22Rv1 (cell line): ENCODE data around the gene IGLON5.

ENCODE experiments used
- H3K27ac ChIP-seq: fragments of 450-650 bp; 2 replicates; pipeline ENCODE4 v1.5.1; 2017
- CTCF ChIP-seq: fragments of 450-650 bp; IDR thresholded peaks from 2 replicates; pipeline ENCODE4 v1.5.1; 2017; ENCODE audit warnings: mild to moderate bottlenecking
- ZFX ChIP-seq: fragments of 450-650 bp; IDR thresholded peaks from 2 replicates; pipeline ENCODE4 v1.6.1; 2017; ENCODE audit warnings: antibody characterized with exemption, borderline replicate concordance

IGLON5 gene

GRCh38 chr19:51282335-51282734 lies 29.1 kb upstream of the IGLON5 start:
- TF ChIP-seq ZFX, result no peak
- TF ChIP-seq CTCF, result no peak
- no peak overlapping the region for H3K27ac ChIP-seq

GRCh38 chr19:51285682-51286081 lies 25.8 kb upstream of the IGLON5 start:
- no peak overlapping the region for H3K27ac ChIP-seq
- no peak for TF ChIP-seq CTCF
- TF ChIP-seq ZFX, result no peak

GRCh38 chr19:51289635-51290034 lies 21.8 kb upstream of the IGLON5 start:
- TF ChIP-seq CTCF, result no peak
- no peak for TF ChIP-seq ZFX
- no peak overlapping the region for H3K27ac ChIP-seq

- TF ChIP-seq ZFX (no peak), CTCF (no peak)
- no peak overlapping the region for H3K27ac ChIP-seq
Measured at GRCh38 chr19:51292971-51293370, 18.5 kb upstream of the IGLON5 start.

- no peak overlapping the region for H3K27ac ChIP-seq
- TF ChIP-seq ZFX (no peak), CTCF (no peak)
Measured at GRCh38 chr19:51293571-51294210, 17.8 kb upstream of the IGLON5 start.

GRCh38 chr19:51294211-51294976 lies 17.1 kb upstream of the IGLON5 start:
- H3K27ac ChIP-seq, result no peak overlapping the region
- TF ChIP-seq CTCF (0 out of 2 replicates have a peak, but pooled peaks have one; percentile 9), ZFX (no peak)

GRCh38 chr19:51294977-51295375 lies 16.5 kb upstream of the IGLON5 start:
- TF ChIP-seq CTCF (no peak), ZFX (no peak)
- no peak overlapping the region for H3K27ac ChIP-seq
